GM18873 (cell line): Measurements from ENCODE around the gene KDELR3.

ENCODE experiments used
- ATAC-seq: cut with Tn5 transposase; IDR thresholded peaks from one replicate; pipeline ENCODE4 v1.9.1; 2021; ENCODE audit warnings: mild to moderate bottlenecking, moderate library complexity, moderate number of reproducible peaks; ENCODE audit not compliant: unreplicated experiment, low FRiP score

The KDELR3 gene

DNA sequence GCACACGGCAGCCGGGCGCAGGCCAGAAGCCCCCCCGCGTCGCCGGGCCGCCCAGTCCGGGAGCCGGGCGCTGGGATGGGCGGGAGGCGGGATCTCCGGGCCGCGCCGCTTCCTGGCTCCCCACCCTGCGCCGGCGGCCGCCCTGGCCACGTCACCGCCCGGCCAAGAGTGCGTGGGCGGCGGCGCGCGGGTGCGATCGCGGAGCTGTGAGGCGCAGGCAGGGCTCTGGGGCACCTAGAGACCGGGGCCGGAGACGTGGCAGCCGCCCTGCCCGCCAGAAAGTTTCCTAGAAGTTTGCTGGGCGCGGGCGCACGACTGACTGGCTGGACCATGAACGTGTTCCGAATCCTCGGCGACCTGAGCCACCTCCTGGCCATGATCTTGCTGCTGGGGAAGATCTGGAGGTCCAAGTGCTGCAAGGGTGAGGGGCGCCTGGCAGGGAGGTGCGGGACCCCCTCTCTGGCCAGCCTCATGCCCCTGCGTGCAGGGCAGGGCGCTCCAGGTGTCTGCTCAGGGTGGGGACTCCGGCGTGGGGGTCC lies at the start of gene KDELR3:
Gene KDELR3 (plus strand): TSS at position 193 of the 539 bp plus-strand sequence. CDS start 138 bp downstream, at position 331.
- no peak for ATAC-seq

DNA sequence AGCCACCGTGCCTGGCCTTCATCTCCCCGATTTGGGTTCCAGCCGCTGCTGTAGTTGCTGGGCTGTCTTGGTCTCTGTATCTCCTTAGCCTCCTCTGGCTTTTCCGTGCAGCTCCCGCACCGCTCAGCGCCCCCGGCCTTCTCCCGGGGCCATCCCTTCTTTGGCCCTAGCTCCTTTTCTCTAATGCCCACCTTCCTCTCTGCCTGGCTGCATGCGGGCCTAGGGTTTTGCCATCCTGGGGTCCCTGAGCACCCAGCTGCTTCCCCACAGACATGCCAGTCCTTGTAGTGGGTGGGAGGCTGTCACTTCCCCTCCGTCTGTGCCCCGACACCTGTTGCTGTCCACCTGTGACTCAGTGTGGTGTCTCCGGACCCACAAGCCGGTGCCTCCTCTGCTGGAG lies 49.3 kb upstream of the KDELR3 start:
- no peak for ATAC-seq

DNA sequence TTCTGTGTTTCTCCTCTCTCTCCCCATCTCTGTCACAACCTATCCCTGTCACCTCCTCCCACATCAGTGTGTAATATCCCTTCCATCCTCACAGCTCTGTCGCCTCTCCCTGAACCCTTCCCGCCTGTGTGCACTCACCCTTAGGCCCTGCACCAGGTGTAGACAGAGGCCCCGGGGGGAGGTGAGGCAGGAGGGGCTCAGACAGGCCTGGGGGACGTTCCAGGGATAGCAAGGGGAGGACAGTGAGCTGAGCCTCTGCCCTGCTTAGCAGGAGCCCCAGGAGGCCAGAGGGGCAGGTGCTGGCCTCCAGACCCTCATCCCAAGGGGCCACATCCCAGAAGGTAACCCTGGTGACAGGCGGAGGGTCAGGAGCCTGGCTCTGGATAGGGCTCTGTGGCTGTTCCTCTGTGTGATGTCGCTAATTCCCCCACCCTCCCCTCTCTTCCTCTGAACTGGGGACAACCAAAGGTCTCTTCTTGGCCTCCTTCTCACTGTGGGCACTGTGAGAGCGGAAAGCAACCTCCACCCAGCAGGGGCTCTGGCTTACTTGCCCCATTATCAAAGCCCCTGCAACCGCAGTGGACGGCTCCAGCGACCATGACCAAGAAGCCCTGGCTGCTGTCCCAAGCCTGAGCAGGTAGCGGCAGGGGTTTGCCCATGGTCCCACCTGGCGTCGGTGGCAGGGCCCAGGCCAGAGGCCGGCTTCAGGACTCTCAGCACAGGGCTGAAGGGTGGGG lies 48.6 kb upstream of the KDELR3 start:
- ATAC-seq: no peak

DNA sequence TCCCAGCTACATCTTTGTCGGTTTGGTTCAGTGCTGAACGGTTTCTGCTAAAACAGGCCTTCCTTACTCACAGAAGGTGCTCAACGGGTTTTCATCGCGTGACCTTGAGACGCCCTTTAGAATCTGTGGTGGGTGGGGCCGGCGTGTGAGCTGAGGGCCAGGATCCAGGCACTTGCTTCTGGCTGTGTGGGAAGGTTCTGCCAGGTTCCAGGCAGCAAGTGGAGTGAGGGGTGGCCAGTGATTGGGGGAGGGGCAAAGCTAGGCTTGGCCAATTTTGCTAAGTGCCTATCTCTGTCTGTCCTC lies 48.1 kb upstream of the KDELR3 start:
- ATAC-seq: no peak

DNA sequence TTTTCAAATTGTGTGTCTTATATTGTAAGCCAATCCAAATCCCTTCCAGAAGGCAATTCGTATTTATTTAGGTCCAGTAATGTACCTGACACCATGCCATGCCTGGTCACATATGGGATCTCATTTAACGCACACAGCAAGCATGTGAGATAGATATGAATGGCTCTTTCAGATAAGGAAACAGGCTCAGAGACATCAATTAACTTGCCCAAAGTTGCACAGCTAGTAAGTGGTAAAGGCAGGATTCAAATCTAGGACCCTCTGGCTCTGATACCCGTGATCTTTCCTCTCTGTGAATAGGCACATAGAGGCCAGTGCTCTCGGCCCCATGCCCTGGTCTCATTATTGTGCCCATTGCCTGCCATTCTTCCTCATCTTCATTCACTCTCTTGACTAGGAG lies 47.2 kb upstream of the KDELR3 start:
- ATAC-seq: no peak

DNA sequence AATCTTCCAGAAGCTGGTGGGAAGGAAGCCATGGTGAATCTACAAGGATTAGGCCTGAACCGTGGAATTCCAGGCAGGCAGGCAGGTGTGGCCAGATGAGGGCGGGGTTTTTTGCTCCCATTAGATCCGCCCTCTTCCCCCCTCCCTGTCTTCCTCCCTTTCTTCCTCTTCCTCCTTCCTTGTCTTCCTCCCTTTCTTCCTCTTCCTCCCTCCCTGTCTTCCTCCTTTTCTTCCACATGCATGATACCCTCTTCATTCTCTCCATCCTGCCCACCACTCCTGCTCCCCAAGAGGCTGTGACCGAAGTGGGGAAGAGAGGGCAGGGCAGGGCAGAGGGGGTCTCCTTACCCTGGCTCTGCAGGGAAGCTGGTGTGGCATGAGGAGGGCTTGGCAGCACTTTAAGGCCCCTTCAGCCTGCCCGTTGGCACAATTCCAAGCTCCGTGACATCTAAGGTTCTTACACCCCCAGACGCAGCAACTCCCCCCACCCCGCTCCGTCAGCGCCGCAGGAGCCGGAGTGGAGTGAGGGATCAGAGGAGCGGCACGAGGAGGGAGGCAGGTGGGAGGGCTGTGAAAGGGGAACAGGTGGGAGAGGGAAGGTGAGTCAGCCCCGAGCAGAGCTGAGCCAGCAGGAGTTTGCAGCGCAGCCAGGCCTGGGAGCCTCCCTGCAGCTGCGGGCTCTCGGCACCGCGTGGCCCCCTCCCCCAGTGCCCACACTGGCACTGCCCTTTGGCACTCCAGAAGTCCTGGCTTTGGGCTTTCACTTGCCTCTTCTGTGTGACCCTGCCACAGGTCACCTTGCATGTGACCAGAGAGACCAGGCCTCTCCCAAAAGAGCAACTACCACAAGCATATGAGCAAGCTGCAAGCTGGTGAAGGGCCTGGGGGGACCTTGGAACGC lies 45.0 kb upstream of the KDELR3 start:
- no peak for ATAC-seq

DNA sequence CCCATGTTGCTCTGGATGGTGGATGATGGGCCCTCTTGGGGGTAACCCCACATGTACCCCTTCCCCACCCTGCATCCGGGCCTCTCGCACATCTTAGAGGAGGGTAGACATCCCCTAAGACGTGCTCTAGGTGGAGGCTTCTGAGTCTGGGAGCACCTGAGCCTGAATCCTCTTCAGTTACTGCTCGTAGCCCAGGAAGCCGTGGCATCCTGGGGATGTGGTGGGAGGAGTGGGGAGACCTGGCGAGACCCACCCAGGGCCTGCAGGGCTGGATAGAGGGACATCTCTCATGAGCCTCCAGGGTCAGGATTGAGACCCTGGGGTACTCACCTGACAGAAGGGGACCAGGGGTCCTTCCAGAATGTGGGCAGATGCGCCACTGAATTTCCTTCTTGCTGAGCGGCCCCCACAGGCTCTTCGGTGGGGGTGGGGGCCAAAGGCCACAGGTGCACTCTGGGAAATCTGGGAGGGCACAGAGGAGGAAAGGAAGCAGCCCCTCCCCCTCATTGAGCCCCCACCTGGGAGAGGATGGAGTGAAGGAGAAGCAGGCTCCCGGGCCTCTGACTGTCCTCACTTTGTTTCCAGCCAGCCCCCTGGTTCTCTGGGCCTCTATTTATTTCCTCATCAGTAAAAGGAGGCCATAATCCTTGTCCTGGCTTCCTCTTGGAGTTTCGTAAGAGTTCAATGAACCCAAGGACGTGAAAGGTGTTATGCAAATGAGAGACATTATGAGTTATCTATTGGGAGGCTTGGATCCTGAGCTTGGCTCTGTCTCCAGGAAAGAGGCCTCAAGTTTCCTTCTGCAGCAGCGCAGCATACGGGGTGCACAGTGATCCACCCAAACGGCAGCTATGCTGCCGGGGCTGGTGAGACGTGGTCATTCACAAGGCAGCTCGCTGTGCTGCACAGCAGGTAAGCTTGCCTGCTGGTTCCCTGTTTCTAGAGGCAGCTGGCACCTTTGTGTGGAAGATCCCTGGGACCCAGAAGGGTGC lies 44.1 kb upstream of the KDELR3 start:
- ATAC-seq: no peak

DNA sequence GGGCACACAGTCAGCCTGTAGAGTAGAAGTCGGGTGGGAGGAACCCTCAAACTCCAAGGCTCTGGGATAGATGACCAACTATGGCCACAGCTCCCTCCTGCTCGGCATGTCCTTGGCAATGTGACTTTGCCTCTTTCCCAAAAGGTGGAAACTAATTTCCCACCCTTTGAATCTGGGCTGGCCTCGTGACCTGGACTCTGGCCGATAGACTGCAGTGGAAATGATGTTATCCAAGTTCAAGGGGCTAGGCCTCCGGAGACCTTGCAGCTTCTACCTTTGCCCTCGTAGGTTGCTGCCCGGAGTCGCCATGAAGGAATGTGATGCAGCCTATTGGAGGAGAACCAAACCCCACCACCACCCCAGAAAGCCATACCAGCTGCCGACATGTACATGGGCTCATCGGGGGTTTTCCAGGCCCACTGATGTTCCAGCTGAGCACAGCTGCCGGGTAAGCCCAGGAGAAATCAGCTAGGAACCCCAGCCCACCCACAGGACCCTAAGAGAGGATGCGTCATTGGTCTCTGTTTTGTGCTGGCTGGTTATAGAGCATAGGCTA lies 43.3 kb upstream of the KDELR3 start:
- ATAC-seq: no peak

DNA sequence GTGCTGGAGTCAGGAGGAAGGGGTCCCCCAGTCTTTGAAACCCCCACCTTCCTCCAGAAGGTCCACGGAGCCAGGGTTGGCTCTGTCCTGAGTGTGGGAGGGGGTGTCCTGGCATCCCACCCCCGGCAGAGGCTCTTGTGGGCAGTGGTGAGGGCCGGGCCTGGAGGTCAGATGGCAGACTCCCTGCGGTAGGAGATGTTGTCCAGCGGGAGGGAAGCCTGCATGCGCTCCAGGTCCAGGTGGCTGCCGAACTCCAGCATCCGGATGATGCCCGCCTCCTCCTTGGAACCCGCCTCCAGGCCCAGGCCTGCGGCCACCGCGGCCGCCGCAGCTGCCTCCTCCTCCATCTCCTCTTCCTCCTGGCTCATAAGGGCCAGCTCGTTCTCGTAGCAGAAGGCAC lies 41.3 kb upstream of the KDELR3 start:
- ATAC-seq: no peak

DNA sequence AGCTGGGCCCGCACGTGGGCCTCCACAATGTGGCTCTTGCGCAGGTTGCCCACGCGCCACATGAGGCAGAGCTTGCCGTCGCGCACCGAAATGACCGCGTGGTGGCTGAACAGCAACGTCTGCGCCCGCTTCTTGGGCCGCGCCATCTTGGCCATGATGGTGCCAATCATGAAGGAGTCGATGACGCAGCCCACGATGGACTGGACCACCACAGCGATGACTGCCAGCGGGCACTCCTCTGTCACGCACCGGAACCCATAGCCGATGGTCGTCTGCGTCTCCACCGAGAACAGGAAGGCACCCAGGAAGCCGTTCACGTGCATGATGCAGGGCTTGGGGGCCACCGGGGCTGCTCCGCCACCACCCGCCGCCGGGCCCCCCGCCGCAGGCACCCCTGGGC lies 40.4 kb upstream of the KDELR3 start:
- ATAC-seq: no peak

DNA sequence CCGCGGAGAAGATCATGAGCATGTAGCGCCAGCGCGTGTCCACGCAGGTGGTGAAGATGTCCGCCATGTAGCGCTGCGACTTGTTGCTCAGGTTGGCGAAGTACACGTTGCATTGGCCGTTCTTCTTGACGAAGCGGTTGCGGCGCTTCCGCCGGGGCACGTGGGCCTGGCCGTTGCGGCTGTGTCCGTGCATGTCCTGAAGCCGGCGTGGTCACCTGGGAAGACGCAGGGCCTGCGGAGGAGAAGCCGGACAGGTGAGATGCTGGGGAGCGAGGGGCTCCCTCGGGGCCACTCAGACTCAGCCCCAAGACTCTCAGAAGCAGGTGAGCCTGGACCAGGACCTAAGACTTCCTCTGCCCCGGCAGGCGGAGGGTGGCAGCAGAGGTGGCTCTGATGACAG lies 40.0 kb upstream of the KDELR3 start:
- no peak for ATAC-seq

DNA sequence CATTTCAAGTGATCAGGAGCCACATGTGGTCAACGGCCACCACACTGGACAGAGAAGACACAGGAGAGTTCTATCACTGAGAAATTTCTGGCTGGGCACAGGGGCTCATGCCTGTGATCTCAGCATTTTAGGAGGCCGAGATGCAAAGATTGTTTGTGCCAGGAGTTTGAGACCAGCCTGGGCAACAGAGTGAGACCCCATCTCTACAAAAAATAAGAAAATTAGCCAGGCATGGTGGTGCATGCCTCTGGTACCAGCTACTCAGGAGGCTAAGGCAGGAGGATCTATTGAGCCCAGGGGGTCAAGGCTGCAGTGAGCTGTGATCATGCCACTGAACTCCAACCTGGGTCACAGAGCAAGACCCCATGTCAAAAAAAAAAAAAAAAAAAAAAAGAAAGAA lies 39.2 kb upstream of the KDELR3 start:
- no peak for ATAC-seq

DNA sequence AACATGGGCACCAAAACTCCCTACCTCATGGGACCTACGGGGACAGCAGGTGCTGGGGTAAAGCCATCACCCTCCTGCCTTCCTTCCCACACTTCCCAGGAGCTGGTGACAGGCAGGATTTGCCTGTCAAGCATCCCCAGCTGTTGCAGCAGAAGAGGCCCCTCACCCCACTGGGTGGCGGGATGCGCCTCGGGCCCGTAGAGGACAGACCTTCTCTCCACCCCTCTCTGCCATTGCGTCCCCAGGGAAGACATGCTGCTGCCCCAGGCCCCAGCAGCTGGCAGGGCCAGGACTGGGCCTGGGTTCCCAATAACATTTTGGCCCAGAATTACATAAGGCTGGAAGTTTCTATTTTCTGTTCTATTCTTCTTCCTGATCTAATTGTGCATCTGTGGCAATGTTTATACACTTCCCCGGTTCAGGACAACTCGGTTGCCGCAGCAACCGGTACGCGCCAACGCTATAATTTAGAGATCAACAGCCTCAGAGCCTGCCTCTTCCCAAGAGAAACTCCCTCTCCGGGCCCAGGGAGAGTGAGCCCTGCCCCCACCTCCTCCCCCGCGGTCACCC lies 38.3 kb upstream of the KDELR3 start:
- no peak for ATAC-seq

DNA sequence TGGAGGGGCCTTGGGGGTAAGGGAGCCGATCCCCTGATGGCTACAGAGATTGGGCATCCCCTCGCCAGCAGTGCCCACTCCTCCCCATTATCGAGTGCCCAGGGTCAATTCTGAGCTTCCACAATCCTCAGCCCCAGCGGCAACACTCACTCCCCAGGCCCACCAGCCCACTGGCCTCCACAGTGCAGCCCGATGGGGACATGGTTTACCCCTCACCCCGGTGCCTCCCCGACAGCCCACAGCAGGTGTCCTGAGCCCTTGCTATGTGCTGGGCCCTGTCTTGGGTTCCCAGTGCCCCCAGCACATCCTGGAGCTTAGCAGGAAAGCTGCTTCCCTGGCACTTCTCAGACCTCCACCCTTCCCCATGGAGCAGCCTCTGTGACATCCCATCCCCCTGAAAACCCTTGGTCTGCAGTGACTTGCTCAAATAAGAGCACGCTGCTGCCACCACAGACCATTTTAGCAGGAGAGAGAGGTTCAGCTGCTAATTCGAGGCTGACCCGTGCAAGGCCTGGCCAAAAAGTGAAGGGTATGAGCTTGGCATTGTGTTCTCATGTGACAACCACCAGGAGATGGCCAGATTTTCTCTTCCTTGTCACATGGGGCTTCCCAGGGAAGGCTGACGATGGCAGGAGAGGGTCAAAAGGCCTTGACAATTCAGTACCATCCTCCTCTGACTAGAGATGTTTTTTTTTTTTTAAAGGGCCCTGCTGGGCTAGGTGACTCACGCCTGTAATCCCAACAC lies 36.5 kb upstream of the KDELR3 start:
- no peak for ATAC-seq

DNA sequence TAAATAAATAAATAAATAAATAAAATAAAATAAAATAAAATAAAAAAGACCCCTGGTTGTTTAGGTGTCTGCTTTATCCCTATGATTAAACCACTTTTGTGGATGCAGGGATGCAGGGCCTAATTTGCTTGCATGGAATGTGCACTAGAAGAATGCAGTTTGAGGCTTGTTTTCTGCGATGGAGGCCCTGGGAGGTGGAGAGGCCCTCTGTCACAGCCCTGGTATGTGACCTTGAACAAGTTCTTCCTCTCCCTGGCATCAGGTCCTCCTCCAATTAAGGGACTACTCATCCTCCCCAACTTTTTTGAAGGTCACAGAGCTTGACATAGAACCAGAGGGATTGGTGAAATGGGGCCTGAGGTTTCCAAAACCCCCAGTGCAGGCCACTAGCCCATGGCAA lies 35.6 kb upstream of the KDELR3 start:
- ATAC-seq: no peak

DNA sequence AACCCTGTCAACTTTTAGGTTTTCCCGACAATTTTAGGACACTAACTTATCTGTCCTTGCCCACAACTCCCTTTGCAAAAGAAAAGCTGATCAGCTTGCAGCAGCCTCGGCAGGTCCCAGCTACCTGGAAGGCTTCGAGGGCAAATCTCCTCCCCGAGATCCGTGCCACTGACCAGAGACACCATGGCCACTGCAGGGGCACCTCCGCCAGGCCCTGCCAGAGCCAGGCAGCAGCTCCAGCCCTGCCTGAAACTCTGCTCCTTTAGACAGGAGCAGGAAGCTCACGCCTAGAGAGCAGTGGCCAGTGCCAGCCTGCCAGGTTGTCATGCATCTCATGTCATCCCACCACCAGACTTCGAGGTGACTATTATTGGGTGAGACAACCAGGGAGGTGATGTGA lies 34.0 kb upstream of the KDELR3 start:
- ATAC-seq: no peak

DNA sequence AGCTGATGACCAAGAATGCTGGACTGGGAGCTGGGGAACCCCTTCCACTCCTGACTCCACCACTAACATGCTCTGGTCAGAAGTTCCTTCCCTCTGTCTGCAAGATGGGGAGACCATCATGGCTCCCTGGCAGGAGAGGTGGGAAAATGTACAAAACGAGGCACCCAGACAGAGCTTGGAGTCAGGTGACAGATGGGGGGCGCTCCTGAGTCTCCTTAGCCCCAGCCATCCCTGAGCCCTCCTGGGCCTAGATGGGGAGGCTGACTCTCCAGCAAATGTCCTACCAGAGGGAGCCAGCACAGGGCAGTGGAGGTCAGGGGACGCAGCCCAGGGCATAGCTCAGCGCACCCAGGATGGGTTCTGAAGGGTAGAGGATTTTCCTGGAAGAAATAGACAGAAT lies 32.9 kb upstream of the KDELR3 start:
- ATAC-seq: no peak

DNA sequence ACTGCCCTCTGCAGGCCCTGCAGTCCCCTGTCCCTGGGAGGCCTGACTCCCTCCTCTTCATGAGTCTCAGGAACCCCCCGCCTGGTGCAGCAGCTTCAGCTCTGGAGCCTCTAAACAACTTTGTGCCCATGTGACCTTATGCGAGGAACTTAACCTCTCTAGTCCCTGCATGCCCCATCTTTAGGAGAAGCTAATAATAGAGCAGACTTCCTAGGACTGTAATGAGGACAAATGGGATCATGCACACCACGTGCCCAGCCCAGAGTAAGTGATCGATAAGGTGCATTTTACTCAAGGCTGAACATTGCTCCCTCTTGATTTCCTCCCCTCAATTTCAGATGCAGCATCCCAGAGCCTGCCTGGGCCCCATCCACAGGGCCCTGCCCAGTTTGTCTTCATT lies 31.9 kb upstream of the KDELR3 start:
- no peak for ATAC-seq
